PFSK-1 (cell line): ENCODE data around the gene STX2.

Experiments
- FOXP2 ChIP-seq: optimal IDR thresholded peaks from 2 replicates; pipeline ENCODE3; 2011; ENCODE audit warnings: borderline replicate concordance, control low read depth, inconsistent platforms; ENCODE audit not compliant: insufficient read depth; ENCODE audit errors: extremely low read length, extremely low read depth
- POLR2AphosphoS5 ChIP-seq: IDR thresholded peaks from 2 replicates; pipeline ENCODE4 v1.6.1; 2012; ENCODE audit warnings: low read depth, mild to moderate bottlenecking, control low read depth, low read length, moderate library complexity
- REST ChIP-seq, 2 experiments: IDR thresholded peaks; 2 replicates each; pipeline versions ENCODE4 v1.6.1 to v1.8.0; 2011 to 2012; ENCODE audit warnings: low read depth in 2 of 2, low read length in 2 of 2, control low read depth in 1 of 2, inconsistent platforms in 1 of 2, mild to moderate bottlenecking in 1 of 2, moderate library complexity in 1 of 2; ENCODE audit not compliant: insufficient read depth in 1 of 2
- SIN3A ChIP-seq: IDR thresholded peaks from 2 replicates; pipeline ENCODE4 v1.6.1; 2012; ENCODE audit warnings: mild to moderate bottlenecking, low read length, moderate library complexity, borderline replicate concordance; ENCODE audit not compliant: insufficient read depth
- TAF1 ChIP-seq: IDR thresholded peaks from 2 replicates; pipeline ENCODE4 v1.6.1; 2012; ENCODE audit warnings: low read length, control low read depth, borderline replicate concordance; ENCODE audit not compliant: insufficient read depth

DNA sequence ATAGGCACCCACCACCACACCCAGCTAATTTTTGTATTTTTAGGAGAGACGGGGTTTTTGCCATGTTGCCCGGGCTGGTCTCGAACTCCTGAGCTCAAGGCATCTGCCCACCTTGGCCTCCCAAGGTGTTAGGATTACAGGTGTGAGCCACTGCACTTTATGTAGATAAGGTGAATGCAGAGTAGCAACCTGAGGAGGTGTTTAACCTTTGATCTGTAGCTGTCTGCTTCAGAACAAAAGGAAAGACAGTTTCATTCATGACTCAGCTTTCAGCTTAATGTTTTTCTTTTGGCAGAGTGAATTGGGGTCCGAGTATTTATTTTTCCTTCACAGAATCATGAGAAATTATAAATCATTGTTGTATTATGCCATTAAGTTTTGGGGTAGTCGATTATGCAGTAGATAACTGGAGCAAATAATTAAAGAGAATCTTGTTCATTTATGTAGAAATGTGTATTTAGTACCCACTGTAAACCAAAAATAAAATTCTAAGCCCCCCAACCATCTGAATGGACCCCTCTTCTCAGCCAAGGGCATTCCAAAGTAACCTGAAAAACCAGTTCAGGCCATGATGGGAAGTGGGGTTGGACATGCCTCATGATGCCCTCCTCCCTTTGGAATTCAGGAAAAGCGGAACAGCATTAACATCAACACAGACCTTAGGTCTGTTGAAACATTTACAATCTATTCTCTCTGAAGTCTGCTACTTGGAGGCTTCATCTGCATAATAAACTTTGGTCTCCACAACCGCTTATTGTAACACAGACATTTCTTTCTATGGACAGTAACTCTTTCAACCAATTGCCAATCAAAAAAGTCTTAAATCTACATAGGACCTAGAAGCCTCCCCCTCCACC lies 10.7 kb upstream of the STX2 start:
- TF ChIP-seq POLR2AphosphoS5 (no peak), REST (IDR thresholded peaks at IDR 0.05; ENCODE audit: insufficient read depth in 1 of 2, low read depth in 2 of 2, low read length in 2 of 2) (no peak), SIN3A (no peak), TAF1 (no peak), FOXP2 (no peak)
